HG03565 (cell line): ENCODE measurements around the gene TMTC2.

Source experiments
- ATAC-seq: cut with Tn5 transposase; IDR thresholded peaks from one replicate; pipeline ENCODE4 v1.9.1; 2021; ENCODE audit warnings: mild to moderate bottlenecking, moderate library complexity; ENCODE audit not compliant: unreplicated experiment

TMTC2 gene

GRCh38 chr12:83168751-83169150, 482.0 kb downstream of the TMTC2 start:
- no peak for ATAC-seq

GRCh38 chr12:83172441-83172840, 485.7 kb downstream of the TMTC2 start:
- no peak for ATAC-seq

DNA sequence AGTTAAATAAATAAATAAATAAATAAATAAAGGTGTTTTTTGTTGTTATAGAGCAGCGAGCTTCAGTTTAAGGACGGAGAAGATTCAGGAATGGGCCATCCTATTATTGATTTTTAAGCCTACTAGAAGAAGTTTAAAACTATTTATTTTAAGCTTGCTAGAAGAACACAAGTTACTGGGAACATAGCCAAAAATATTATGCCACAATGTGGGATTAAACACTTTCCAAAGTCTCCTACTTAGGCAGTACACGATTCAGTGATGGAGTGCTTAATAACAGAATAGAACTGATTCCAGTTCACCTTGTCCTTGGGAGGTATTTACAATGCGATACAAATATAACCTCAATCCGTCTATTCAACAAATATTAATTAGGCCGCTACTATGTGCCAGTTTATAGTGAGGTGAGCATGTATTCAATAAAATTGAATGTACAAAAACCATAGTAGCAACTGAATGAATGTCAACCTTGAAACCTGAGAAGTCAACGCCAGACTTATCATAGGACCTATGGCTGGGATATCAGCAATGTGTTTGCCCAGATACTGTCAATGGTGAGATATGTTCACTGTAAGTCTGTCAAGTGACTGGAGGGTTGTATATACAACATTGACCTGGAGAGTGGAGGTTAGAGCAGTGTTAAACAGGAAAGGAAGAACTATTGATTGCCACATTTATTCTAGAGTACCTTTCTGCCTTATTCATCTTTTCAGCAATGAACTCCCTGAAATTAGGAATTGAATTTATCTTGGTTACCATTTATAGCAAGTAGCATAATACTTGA, 486.4 kb downstream of the TMTC2 start:
- ATAC-seq = no peak

DNA sequence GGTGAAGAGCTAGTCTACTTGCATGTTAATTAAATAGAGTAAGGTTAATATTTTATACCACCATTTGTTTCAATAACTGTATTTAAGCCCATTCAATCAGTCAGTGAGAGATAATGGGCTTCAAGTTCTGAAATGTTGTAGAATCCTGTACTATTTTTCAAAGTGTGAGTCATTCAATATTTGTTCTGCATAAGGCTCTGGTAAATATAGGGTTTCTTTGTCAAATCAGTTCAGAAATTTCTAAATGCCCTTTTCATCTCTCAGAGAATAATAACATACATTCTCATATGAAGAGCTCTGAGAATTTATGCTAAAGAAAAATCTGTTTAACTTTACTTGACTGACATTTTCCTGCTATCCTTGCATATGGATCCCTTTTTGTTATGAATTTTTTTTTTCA, 493.3 kb downstream of the TMTC2 start:
- no peak for ATAC-seq

GRCh38 chr12:83181074-83181473, 494.4 kb downstream of the TMTC2 start:
- no peak for ATAC-seq

- ATAC-seq = no peak
These were observed 496.4 kb downstream of the TMTC2 start for GRCh38 chr12:83183132-83183531.
